K562 (cell line): ENCODE measurements around the gene MEIS1. TPM values are rescaled to one million over a fixed set of nuclear protein-coding genes. Genes with fewer than 3 reads are reported as not detected.

Experiments
- ATF7 ChIP-seq: fragments of 450-650 bp; IDR thresholded peaks from 2 replicates; pipeline ENCODE4 v1.7.1; 2014; ENCODE audit warnings: mild to moderate bottlenecking, moderate library complexity
- CLOCK ChIP-seq: fragments of 250-450 bp; sonication (Bioruptor Pico); IDR thresholded peaks from 2 replicates; pipeline ENCODE4 v1.4.0; 2020; ENCODE audit warnings: mild to moderate bottlenecking, moderate library complexity, borderline replicate concordance
- FOSL1 ChIP-seq: fragments of 200-800 bp; sonication (Bioruptor generic); conservative IDR thresholded peaks from 2 replicates; pipeline ENCODE4 v1.6.1; 2016; ENCODE audit warnings: missing genetic modification characterization, missing compliant biosample characterization
- FOXK2 ChIP-seq, 2 experiments: fragments of 450-650 bp; IDR thresholded peaks in 1 of 2; conservative IDR thresholded peaks in 1 of 2; 2 replicates each; pipeline ENCODE4 v1.6.1; 2016; ENCODE audit warnings: low read depth in 2 of 2, mild to moderate bottlenecking in 1 of 2
- GMEB1 ChIP-seq: fragments of 250-450 bp; sonication (Bioruptor Pico); IDR thresholded peaks from 2 replicates; pipeline ENCODE4 v1.4.0; 2020; ENCODE audit warnings: mild to moderate bottlenecking
- GTF2E2 ChIP-seq: fragments of 200-800 bp; sonication (Bioruptor generic); IDR thresholded peaks from 2 replicates; pipeline ENCODE4 v1.6.1; 2016; ENCODE audit warnings: missing genetic modification characterization, missing compliant biosample characterization
- TCFL5 ChIP-seq: fragments of 250-450 bp; sonication (Bioruptor Pico); conservative IDR thresholded peaks from 2 replicates; pipeline ENCODE4 v1.6.1; 2021; ENCODE audit warnings: mild to moderate bottlenecking, moderate library complexity, matching md5 sums
- ZNF780A ChIP-seq: fragments of 250-450 bp; sonication (Bioruptor Pico); IDR thresholded peaks from 2 replicates; pipeline ENCODE4 v1.5.0; 2021; ENCODE audit warnings: mild to moderate bottlenecking
- polyA plus RNA-seq, 8 experiments: library from polyadenylated mRNA; depleted of rRNA in 4 of 8; stranded (reverse) in 5 of 8; unstranded in 3 of 8; fragments of >200 nt; fragmentation: Nextera tagmentation in 2 of 8; fragmentation: Illumina TruSeq in 1 of 8; extraction: Ambion mirVana in 2 of 8; extraction: Trizol in 1 of 8; gene quantifications; 2 replicates each; pipeline versions ENCODE4 v1.2.1 to v1.2.3, GENCODE V29; 2011 to 2014; ENCODE audit warnings: inconsistent platforms in 1 of 8, missing spikeins in 1 of 8
- total RNA-seq, 7 experiments: library from RNA; depleted of rRNA in 6 of 7; stranded (reverse); fragments of >200 nt in 6 of 7; fragmentation: Illumina TruSeq in 2 of 7; extraction: Trizol in 2 of 7; gene quantifications; 2 replicates each; pipeline versions ENCODE4 v1.2.1 to v1.2.3, GENCODE V29; 2011 to 2021; ENCODE audit warnings: low replicate concordance in 1 of 7

MEIS1 gene
- total and polyA plus RNA-seq, 9 of the 15 experiments (the other 6 are each of a cell fraction or from before 2014, with no cell fraction given) = 2.3 to 9.0 (median 5.9) TPM

- TF ChIP-seq CLOCK = no peak
- TF ChIP-seq FOXK2 (conservative IDR thresholded peaks at IDR 0.05 in 1 of 2, IDR thresholded peaks at IDR 0.05 in 1 of 2; ENCODE audit: low read depth in 2 of 2) = peak in 1 of 2 experiments; percentile 60; a peak in 1 of 4 replicates
- TF ChIP-seq FOSL1 = peak; percentile 73
- no peak for TF ChIP-seq GMEB1 (CRISPR knock-in tag)
- peak; percentile 65 for TF ChIP-seq ATF7
- no peak for TF ChIP-seq TCFL5 (CRISPR knock-in tag)
- no peak for TF ChIP-seq ZNF780A (CRISPR knock-in tag)
- TF ChIP-seq GTF2E2 (tag) = no peak
Measured at GRCh38 chr2:66515743-66516142, 80.8 kb downstream of the MEIS1 start (continued).
